Neural progenitor cell (in vitro differentiated cells): ENCODE measurements around the gene NTRK3.

Experiments
- CTCF ChIP-seq: fragments of 200-600 bp; sonication (generic); IDR thresholded peaks from 2 replicates; pipeline ENCODE4 v1.5.1; 2017; ENCODE audit warnings: antibody characterized with exemption, mild to moderate bottlenecking
- EZH2 ChIP-seq: fragments of 200-600 bp; sonication (generic); IDR thresholded peaks from 2 replicates; pipeline ENCODE4 v1.6.1; 2017; ENCODE audit warnings: antibody characterized with exemption, mild to moderate bottlenecking, moderate library complexity
- EZH2phosphoT487 ChIP-seq: fragments of 200-600 bp; sonication (generic); IDR thresholded peaks from 2 replicates; pipeline ENCODE4 v1.6.1; 2017; ENCODE audit warnings: antibody characterized with exemption

- TF ChIP-seq CTCF = no peak
- no peak for TF ChIP-seq EZH2
- TF ChIP-seq EZH2phosphoT487 = no peak
Measured at GRCh38 chr15:88115486-88116152, 140.9 kb downstream of the NTRK3 start.
